DOHH2 (cell line): ENCODE results near the gene RYR2.

Experiments used
- H3F3A ChIP-seq: fragments of 200-600 bp; sonication (generic), shearing (Covaris generic); 2 replicates; pipeline ENCODE4 v1.6.0; 2016; ENCODE audit warnings: antibody characterized with exemption, mild to moderate bottlenecking; ENCODE audit not compliant: control insufficient read depth, insufficient read depth
- H3K27ac ChIP-seq: fragments of 200-600 bp; sonication (generic); 2 replicates; pipeline ENCODE4 v1.5.1; 2014; ENCODE audit warnings: low read depth, mild to moderate bottlenecking, low read length, moderate library complexity
- H3K27me3 ChIP-seq: fragments of 200-600 bp; sonication (generic); 2 replicates; pipeline ENCODE4 v1.6.1; 2014; ENCODE audit warnings: mild to moderate bottlenecking, low read length, mixed read lengths; ENCODE audit not compliant: control insufficient read depth
- H3K36me3 ChIP-seq: fragments of 200-600 bp; sonication (generic); 2 replicates; pipeline ENCODE4 v1.6.1; 2014; ENCODE audit warnings: mild to moderate bottlenecking, low read length, moderate library complexity, mixed read lengths; ENCODE audit not compliant: control insufficient read depth
- H3K4me1 ChIP-seq: fragments of 200-600 bp; sonication (generic); 2 replicates; pipeline ENCODE4 v1.6.1; 2014; ENCODE audit warnings: mild to moderate bottlenecking, low read length, mixed read lengths; ENCODE audit not compliant: control insufficient read depth
- H3K4me2 ChIP-seq: fragments of 200-600 bp; sonication (generic); 2 replicates; pipeline ENCODE4 v1.6.0; 2014; ENCODE audit warnings: mild to moderate bottlenecking, low read length, moderate library complexity
- H3K4me3 ChIP-seq: fragments of 200-600 bp; sonication (generic); 2 replicates; pipeline ENCODE4 v1.5.1; 2014; ENCODE audit warnings: mild to moderate bottlenecking, low read length, mixed read lengths
- H3K79me2 ChIP-seq: fragments of 200-600 bp; sonication (generic); 2 replicates; pipeline ENCODE4 v1.6.1; 2014; ENCODE audit warnings: mild to moderate bottlenecking, low read length, mixed read lengths; ENCODE audit not compliant: control insufficient read depth
- H3K9me2 ChIP-seq: fragments of 200-600 bp; sonication (generic); replicated peaks from 2 replicates; pipeline ENCODE4 v1.6.1; 2014; ENCODE audit warnings: mild to moderate bottlenecking, low read length, mixed read lengths; ENCODE audit not compliant: control insufficient read depth
- H3K9me3 ChIP-seq: fragments of 200-600 bp; sonication (generic); 2 replicates; pipeline ENCODE4 v1.6.1; 2014; ENCODE audit warnings: antibody characterized with exemption, low read length, mixed read lengths; ENCODE audit not compliant: control insufficient read depth, insufficient read depth
- H4K20me1 ChIP-seq: fragments of 200-600 bp; sonication (generic); 2 replicates; pipeline ENCODE4 v1.6.0; 2014; ENCODE audit warnings: low read depth, mild to moderate bottlenecking, antibody characterized with exemption, low read length, moderate library complexity; ENCODE audit not compliant: control insufficient read depth, insufficient read depth
- EZH2phosphoT487 ChIP-seq: fragments of 200-600 bp; sonication (generic); IDR thresholded peaks from 2 replicates; pipeline ENCODE4 v1.6.1; 2017; ENCODE audit warnings: borderline replicate concordance, mild to moderate bottlenecking, antibody characterized with exemption, low read length, moderate library complexity, mixed read lengths
- TF ChIP-seq, protein P1 (sequence below): fragments of 200-600 bp; sonication (generic); IDR thresholded peaks from one replicate; pipeline ENCODE4 v1.5.1; 2014; ENCODE audit warnings: antibody characterized with exemption, mild to moderate bottlenecking, low read depth, low read length; ENCODE audit not compliant: poor library complexity, severe bottlenecking

RYR2 gene

DNA sequence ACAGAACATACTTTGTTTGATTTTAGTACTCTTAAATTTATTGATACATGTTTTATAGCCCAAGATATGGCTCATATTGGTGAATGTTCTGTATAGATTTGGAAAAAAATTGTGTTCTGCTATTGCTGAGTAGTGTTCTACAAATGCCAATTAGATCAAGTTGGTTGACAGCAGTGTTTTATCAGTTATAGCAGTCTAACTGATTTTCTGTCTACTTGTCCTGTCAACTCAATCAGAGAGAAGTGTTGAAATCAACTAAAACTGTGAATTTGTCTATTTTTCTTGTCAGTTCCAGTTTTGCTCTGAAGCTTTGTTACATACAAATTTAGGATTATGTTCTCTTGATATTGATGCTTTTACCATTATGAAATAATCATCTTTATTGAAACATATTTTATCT is 23.1 kb upstream of the RYR2 start:
- TF ChIP-seq EZH2phosphoT487 = no peak
- TF ChIP-seq, protein P1, sequence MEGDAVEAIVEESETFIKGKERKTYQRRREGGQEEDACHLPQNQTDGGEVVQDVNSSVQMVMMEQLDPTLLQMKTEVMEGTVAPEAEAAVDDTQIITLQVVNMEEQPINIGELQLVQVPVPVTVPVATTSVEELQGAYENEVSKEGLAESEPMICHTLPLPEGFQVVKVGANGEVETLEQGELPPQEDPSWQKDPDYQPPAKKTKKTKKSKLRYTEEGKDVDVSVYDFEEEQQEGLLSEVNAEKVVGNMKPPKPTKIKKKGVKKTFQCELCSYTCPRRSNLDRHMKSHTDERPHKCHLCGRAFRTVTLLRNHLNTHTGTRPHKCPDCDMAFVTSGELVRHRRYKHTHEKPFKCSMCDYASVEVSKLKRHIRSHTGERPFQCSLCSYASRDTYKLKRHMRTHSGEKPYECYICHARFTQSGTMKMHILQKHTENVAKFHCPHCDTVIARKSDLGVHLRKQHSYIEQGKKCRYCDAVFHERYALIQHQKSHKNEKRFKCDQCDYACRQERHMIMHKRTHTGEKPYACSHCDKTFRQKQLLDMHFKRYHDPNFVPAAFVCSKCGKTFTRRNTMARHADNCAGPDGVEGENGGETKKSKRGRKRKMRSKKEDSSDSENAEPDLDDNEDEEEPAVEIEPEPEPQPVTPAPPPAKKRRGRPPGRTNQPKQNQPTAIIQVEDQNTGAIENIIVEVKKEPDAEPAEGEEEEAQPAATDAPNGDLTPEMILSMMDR = no peak
- no peaks in the 10 kb centered on the region for H3K9me3 ChIP-seq

GRCh38 chr1:237025358-237026074 is 16.5 kb upstream of the RYR2 start:
- H3K79me2 ChIP-seq = no peaks in the 10 kb centered on the region
- H3K4me2 ChIP-seq = no peak overlapping the region
- no peaks in the 10 kb centered on the region for H4K20me1 ChIP-seq
- H3K9me3 ChIP-seq = no peaks in the 10 kb centered on the region
- H3K4me1 ChIP-seq = no peaks in the 10 kb centered on the region
- H3K9me2 ChIP-seq = no peaks in the 10 kb centered on the region
- no peaks in the 10 kb centered on the region for H3F3A ChIP-seq
- H3K27ac ChIP-seq = no peak overlapping the region
- no peaks in the 10 kb centered on the region for H3K36me3 ChIP-seq
- no peak overlapping the region for H3K4me3 ChIP-seq
- no peaks in the 10 kb centered on the region for H3K27me3 ChIP-seq
- TF ChIP-seq, protein P1 = no peak
- no peak for TF ChIP-seq EZH2phosphoT487

More for the DNA sequence above, 23.1 kb upstream of the RYR2 start:
- no peaks in the 10 kb centered on the region for H3K79me2 ChIP-seq
- no peak overlapping the region for H3K27ac ChIP-seq
- no peak overlapping the region for H3K4me3 ChIP-seq
- no peaks in the 10 kb centered on the region for H3K27me3 ChIP-seq
- no peaks in the 10 kb centered on the region for H4K20me1 ChIP-seq
- H3K4me2 ChIP-seq = no peak overlapping the region
- no peaks in the 10 kb centered on the region for H3F3A ChIP-seq
- no peaks in the 10 kb centered on the region for H3K9me2 ChIP-seq
- H3K36me3 ChIP-seq = no peaks in the 10 kb centered on the region
- no peaks in the 10 kb centered on the region for H3K4me1 ChIP-seq

DNA sequence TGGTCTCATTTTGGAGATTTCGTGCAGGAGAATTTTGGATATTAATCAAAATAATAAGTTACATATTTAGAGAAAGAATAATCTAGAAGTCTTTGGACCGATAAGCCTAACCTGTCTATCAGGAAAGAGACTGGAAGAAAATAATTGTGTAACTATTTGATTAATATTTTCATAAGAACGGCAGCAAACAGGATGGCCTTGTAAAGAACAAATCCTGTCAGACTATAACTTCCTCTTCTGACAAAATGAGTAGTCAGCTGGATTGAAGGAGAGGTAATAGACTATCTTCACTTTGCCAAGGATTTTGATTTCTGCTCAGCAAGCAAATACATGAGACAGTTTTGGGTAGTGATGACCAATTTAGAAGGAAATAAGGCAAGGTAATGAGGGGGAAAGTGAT is 12.7 kb upstream of the RYR2 start:
- H3K79me2 ChIP-seq = no peaks in the 10 kb centered on the region
- H3K4me3 ChIP-seq = no peak overlapping the region
- H3K36me3 ChIP-seq = no peaks in the 10 kb centered on the region
- no peaks in the 10 kb centered on the region for H4K20me1 ChIP-seq
- H3K4me2 ChIP-seq = no peak overlapping the region
- no peaks in the 10 kb centered on the region for H3K9me2 ChIP-seq
- H3K27ac ChIP-seq = no peak overlapping the region
- H3F3A ChIP-seq = no peaks in the 10 kb centered on the region
- H3K9me3 ChIP-seq = no peaks in the 10 kb centered on the region
- H3K27me3 ChIP-seq = no peaks in the 10 kb centered on the region
- H3K4me1 ChIP-seq = no peaks in the 10 kb centered on the region
- TF ChIP-seq EZH2phosphoT487 = no peak
- TF ChIP-seq, protein P1 = no peak
